ENCODE measurements around the gene PSMA6.

- TF ChIP-seq POLR2A (IDR thresholded peaks at IDR 0.05) (no peak), EP300 (IDR thresholded peaks at IDR 0.05) (no peak)
- TF ChIP-seq, protein P1, sequence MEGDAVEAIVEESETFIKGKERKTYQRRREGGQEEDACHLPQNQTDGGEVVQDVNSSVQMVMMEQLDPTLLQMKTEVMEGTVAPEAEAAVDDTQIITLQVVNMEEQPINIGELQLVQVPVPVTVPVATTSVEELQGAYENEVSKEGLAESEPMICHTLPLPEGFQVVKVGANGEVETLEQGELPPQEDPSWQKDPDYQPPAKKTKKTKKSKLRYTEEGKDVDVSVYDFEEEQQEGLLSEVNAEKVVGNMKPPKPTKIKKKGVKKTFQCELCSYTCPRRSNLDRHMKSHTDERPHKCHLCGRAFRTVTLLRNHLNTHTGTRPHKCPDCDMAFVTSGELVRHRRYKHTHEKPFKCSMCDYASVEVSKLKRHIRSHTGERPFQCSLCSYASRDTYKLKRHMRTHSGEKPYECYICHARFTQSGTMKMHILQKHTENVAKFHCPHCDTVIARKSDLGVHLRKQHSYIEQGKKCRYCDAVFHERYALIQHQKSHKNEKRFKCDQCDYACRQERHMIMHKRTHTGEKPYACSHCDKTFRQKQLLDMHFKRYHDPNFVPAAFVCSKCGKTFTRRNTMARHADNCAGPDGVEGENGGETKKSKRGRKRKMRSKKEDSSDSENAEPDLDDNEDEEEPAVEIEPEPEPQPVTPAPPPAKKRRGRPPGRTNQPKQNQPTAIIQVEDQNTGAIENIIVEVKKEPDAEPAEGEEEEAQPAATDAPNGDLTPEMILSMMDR (IDR thresholded peaks at IDR 0.05), result no peak
Measured at GRCh38 chr14:35268946-35269345, 23.2 kb upstream of the PSMA6 start.

Data from gastroesophageal sphincter (tissue), 3 donors.